Neuron (in vitro differentiated cells): ENCODE measurements around the gene ZNF132.
"Not testable (repeated sequence)": the region's sequence is repeated elsewhere in the genome, so short reads cannot be mapped to it uniquely, and the experiment has no call there.

ENCODE experiments used
- H2AFZ ChIP-seq: one replicate; pipeline ENCODE4 v1.6.1; 2013; ENCODE audit warnings: low read depth, mild to moderate bottlenecking, inconsistent platforms, low read length, moderate library complexity
- H3K27me3 ChIP-seq: one replicate; pipeline ENCODE4 v1.6.1; 2013; ENCODE audit warnings: low read length; ENCODE audit not compliant: insufficient read depth
- H3K36me3 ChIP-seq: one replicate; pipeline ENCODE4 v1.6.1; 2013; ENCODE audit warnings: low read length; ENCODE audit not compliant: insufficient read depth
- H3K4me1 ChIP-seq: one replicate; pipeline ENCODE4 v1.6.1; 2013; ENCODE audit warnings: low read length; ENCODE audit not compliant: insufficient read depth
- H3K4me3 ChIP-seq: 2 replicates; pipeline ENCODE4 v1.5.1; 2013; ENCODE audit warnings: mild to moderate bottlenecking, low read length, moderate library complexity
- H3K9me3 ChIP-seq: one replicate; pipeline ENCODE4 v1.6.1; 2013; ENCODE audit warnings: low read length

Gene ZNF132

DNA sequence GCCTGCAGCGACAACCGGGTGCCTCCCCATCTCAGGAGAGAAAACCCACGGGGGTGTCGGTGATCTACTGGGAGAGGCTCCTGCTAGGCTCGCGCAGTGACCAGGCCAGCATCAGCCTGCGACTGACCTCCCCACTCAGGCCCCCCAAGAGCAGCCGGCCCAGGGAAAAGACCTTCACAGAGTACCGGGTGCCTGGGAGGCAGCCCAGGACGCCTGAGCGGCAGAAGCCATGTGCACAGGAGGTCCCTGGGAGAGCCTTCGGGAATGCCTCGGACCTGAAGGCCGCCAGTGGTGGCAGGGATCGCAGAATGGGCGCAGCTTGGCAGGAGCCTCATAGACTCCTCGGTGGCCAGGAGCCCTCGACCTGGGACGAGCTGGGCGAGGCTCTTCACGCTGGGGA is 15.4 kb upstream of the ZNF132 start:
- Histone ChIP-seq H2AFZ (no peak overlapping the region), H3K27me3 (no peaks in the 10 kb centered on the region), H3K4me1 (peaks cover 9% of the 10 kb centered on the region), H3K9me3 (no peaks in the 10 kb centered on the region), H3K4me3 (no peak overlapping the region), H3K36me3 (peaks cover 6% of the 10 kb centered on the region)

DNA sequence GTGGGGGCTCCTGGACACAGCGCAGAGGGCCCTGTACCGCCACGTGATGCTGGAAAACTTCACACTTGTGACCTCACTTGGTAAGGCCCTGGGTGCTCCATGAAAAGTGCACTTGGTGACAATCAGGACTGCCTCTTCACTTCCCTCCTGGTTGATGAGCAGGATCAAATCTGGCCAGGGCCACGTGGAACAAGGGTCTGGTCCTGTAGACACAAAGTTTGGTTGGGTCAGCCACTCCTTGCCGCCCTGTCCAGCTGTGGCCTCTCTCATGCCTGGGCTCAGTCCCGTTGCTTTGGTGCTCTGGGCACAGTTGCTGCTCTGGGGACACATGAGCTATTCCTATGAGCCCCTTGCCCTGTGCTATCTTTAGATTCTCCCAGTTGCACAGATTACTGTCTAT is 13.8 kb upstream of the ZNF132 start:
- H3K4me3 ChIP-seq = no peak overlapping the region
- H2AFZ ChIP-seq = no peak overlapping the region
- peaks cover 9% of the 10 kb centered on the region for H3K4me1 ChIP-seq
- H3K9me3 ChIP-seq = peaks cover 7% of the 10 kb centered on the region
- H3K36me3 ChIP-seq = peaks cover 6% of the 10 kb centered on the region
- H3K27me3 ChIP-seq = no peaks in the 10 kb centered on the region

- Histone ChIP-seq H3K27me3 (no peaks in the 10 kb centered on the region), H3K9me3 (peaks cover 7% of the 10 kb centered on the region), H3K4me3 (peak within 1 kb of the TSS; percentile 81), H2AFZ (peak within 1 kb of the TSS; percentile 86), H3K4me1 (peaks cover 9% of the 10 kb centered on the region), H3K36me3 (peaks cover 5% of the 10 kb centered on the region)
These were observed 11.6 kb upstream of the ZNF132 start, which contains the start of gene ZNF324B for GRCh38 chr19:58451358-58452101. ZNF324B (plus strand) TSS chr19:58451622; CDS start chr19:58453702, 2,080 bp downstream.

- Histone ChIP-seq H3K4me1 (peaks cover 9% of the 10 kb centered on the region), H3K9me3 (peaks cover 8% of the 10 kb centered on the region), H2AFZ (peak overlapping the region; percentile 86), H3K4me3 (peak overlapping the region; percentile 81), H3K36me3 (peaks cover 2% of the 10 kb centered on the region), H3K27me3 (peaks cover 4% of the 10 kb centered on the region)
These were observed 11.0 kb upstream of the ZNF132 start for GRCh38 chr19:58450856-58451357.

DNA sequence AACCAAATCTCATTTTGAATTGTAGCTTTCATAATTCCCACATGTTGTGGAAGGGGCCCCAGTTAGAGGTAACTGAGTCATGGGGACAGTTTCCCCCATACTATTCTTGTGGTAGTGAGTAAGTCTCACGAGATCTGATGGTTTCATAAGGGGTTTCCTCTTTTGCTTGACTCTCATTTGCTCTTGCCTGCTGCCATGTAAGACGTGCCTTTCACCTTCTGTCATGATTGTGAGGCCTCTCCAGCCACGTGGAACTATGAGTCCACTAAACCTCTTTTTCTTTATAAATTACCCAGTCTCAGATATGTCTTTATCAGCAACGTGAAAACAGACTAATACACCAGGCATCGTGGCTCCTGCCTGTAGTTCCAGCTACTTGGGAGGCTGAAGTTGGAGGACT is 10.0 kb upstream of the ZNF132 start:
- H3K27me3 ChIP-seq, H3K4me1 ChIP-seq, H3K9me3 ChIP-seq, H3K36me3 ChIP-seq, H2AFZ ChIP-seq, H3K4me3 ChIP-seq: not testable (repeated sequence)

DNA sequence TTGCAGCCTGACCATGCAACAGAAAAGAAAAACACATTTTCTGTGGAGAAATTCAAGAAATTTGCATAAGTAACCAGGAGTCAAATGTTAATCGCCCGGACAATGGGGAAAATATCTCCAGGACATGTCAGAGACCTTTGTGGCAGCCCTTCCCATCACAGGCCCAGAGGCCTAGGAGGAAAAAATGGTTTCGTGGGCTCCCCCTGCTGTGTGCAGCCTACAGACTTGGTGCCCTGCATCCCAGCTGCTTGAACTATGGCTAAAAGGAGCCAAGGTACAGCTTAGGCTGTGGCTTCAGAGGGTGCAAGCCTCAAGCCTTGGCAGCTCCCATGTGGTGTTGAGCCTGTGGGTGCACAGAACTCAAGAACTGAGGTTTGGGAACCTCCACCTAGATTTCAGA is 8.9 kb upstream of the ZNF132 start:
- H3K4me1 ChIP-seq, H3K27me3 ChIP-seq, H2AFZ ChIP-seq, H3K9me3 ChIP-seq, H3K36me3 ChIP-seq, H3K4me3 ChIP-seq: not testable (repeated sequence)

DNA sequence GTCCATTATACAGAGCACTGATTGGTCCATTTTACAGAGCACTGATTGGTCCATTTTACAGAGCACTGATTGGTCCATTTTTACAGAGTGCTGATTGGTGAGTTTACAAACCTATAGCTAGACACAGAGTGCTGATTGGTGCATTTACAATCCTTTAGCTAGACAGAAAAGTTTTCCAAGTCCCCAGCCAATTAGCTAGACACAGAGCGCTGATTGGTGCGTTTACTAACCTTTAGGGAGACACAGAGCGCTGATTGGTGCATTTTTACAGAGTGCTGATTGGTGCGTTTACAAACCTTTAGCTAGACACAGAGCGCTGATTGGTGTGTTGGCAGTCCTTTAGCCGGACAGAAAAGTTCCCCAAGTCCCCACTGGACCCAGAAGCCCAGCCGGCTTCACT is 3.0 kb upstream of the ZNF132 start:
- not testable (repeated sequence) for H2AFZ ChIP-seq, H3K4me3 ChIP-seq, H3K9me3 ChIP-seq, H3K36me3 ChIP-seq, H3K27me3 ChIP-seq
- H3K4me1 ChIP-seq = peaks cover 10% of the 10 kb centered on the region

GRCh38 chr19:58440556-58440955 is 603 bp upstream of the ZNF132 start:
- H3K36me3 ChIP-seq = peaks cover 18% of the 10 kb centered on the region
- no peaks in the 10 kb centered on the region for H3K27me3 ChIP-seq
- H2AFZ ChIP-seq = peak overlapping the region; percentile 27
- peaks cover 10% of the 10 kb centered on the region for H3K4me1 ChIP-seq
- H3K9me3 ChIP-seq = peaks cover 20% of the 10 kb centered on the region
- H3K4me3 ChIP-seq = peak overlapping the region; percentile 68

DNA sequence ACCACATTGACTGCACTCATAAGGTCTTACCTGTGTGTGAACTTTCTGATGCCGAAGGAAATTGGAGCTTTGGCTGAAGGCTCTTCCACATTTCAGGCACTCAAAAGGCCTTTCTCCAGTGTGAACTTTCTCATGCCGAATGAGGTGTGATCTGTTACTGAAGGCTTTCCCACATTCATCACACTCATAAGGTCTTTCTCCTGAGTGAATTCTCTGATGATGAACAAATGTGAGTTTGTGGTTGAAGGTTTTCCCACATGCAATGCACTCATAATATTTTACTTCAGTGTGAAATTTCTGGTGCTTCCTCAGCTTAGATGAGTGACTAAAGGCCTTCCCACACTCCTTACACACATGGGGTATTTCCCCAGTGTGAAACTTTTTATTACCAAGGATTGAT is 5.7 kb downstream of the ZNF132 start:
- H3K9me3 ChIP-seq = peaks cover 76% of the 10 kb centered on the region
- H3K36me3 ChIP-seq = peaks cover 67% of the 10 kb centered on the region

DNA sequence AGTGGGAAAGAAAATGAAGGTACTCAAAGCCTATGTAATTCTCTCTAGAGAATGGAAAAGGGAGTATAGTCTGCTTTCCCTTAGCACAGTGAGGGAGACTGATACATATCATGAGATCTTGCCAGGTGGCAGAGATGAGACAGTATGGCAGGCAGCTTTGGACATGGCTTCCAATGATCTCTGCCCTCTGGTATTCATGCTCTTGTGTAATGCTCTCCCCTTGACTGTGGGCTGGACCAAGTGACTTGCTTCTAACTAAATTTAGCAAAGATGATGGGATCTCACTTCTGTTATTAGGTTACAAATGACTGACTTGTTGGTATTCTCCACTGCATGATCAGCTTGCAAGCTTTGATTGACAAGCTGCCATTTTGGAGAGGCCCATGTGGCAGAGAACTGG is 10.2 kb downstream of the ZNF132 start:
- no peaks in the 10 kb centered on the region for H3K27me3 ChIP-seq
- H3K4me1 ChIP-seq = no peaks in the 10 kb centered on the region
- H2AFZ ChIP-seq = no peak overlapping the region

More for the DNA sequence above, 5.7 kb downstream of the ZNF132 start:
- no peak overlapping the region for H2AFZ ChIP-seq
- H3K4me1 ChIP-seq = peaks cover 5% of the 10 kb centered on the region
- no peaks in the 10 kb centered on the region for H3K27me3 ChIP-seq
- no peak overlapping the region for H3K4me3 ChIP-seq

DNA sequence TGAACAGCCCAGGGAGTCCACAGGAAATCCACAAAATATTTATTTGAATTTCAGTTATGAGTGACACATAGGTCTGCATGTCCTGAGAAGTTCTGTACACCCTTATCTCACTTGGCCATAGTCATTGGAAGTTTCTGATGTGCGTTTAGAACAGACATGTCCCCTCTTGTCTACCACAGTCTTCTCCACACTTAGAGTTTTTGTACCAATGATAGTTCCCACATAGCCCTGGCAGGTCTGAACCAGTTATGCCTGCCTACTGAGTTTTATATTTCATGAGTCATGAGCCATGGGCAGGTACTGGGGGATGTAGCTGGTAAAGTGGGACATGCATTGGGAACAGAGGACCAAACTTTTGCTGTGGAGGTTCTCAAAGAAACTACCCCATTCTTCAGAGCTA is 11.3 kb downstream of the ZNF132 start:
- no peaks in the 10 kb centered on the region for H3K27me3 ChIP-seq
- H2AFZ ChIP-seq = no peak overlapping the region
- H3K9me3 ChIP-seq = peaks cover 37% of the 10 kb centered on the region
- no peak overlapping the region for H3K4me3 ChIP-seq
- H3K4me1 ChIP-seq = no peaks in the 10 kb centered on the region
- peaks cover 34% of the 10 kb centered on the region for H3K36me3 ChIP-seq

More for the DNA sequence above, 10.2 kb downstream of the ZNF132 start:
- H3K9me3 ChIP-seq = peaks cover 48% of the 10 kb centered on the region
- H3K4me3 ChIP-seq = no peak overlapping the region
- peaks cover 45% of the 10 kb centered on the region for H3K36me3 ChIP-seq

DNA sequence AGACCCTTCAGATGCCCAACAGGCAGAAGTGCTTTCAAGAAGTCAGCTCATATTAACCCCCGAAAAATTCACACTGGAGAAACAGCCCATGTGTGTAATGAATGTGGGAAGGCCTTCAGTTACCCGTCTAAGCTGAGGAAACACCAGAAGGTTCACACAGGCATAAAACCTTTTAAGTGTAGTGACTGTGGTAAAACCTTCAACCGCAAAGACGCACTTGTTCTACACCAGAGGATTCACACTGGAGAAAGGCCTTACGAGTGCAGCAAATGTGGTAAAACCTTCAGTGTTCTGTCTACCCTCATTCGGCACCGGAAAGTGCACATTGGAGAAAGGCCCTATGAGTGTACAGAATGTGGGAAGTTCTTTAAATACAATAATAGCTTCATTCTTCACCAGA is 22.9 kb downstream of the ZNF132 start:
- Histone ChIP-seq H3K36me3 (peaks cover 51% of the 10 kb centered on the region), H3K9me3 (peaks cover 27% of the 10 kb centered on the region), H3K27me3 (no peaks in the 10 kb centered on the region), H2AFZ (no peak overlapping the region), H3K4me1 (no peaks in the 10 kb centered on the region), H3K4me3 (no peak overlapping the region)

- H2AFZ ChIP-seq = no peak overlapping the region
- H3K4me1 ChIP-seq = no peaks in the 10 kb centered on the region
- H3K27me3 ChIP-seq = no peaks in the 10 kb centered on the region
- H3K9me3 ChIP-seq = peaks cover 27% of the 10 kb centered on the region
- no peak overlapping the region for H3K4me3 ChIP-seq
- peaks cover 48% of the 10 kb centered on the region for H3K36me3 ChIP-seq
These were observed 23.3 kb downstream of the ZNF132 start for GRCh38 chr19:58416604-58417003.
